CD4-positive, alpha-beta memory T cell (primary cell): ENCODE data around the gene SUN2. TPM values are rescaled to one million over a fixed set of nuclear protein-coding genes. Genes with fewer than 3 reads are reported as not detected.

Experiments
- CTCF ChIA-PET: fragments of 350-600 bp; sonication (Branson Sonifier 250); formaldehyde crosslinking; loops from one replicate; lab custom pipeline; 2021; ENCODE audit warnings: inconsistent platforms; ENCODE audit not compliant: partially characterized antibody; lab: Charles Lee
- POLR2A ChIA-PET: fragments of 350-600 bp; sonication (Branson Sonifier 250); formaldehyde crosslinking; loops from one replicate; lab custom pipeline; 2021; ENCODE audit not compliant: partially characterized antibody; lab: Charles Lee
- DNase-seq, 5 donors: peaks; one replicate each; pipeline versions ENCODE4 v3.0.0 to v3.0.0-alpha.2; 2020 to 2022; ENCODE audit warnings: mixed read lengths in 1 of 5
- H3K27ac ChIP-seq: one replicate; pipeline ENCODE4 v1.7.0; 2013; ENCODE audit warnings: low read depth, low read length
- H3K27me3 ChIP-seq: 2 replicates; pipeline ENCODE4 v1.7.0; 2013; ENCODE audit warnings: mild to moderate bottlenecking, low read length, moderate library complexity; ENCODE audit not compliant: insufficient read depth
- H3K36me3 ChIP-seq: 2 replicates; pipeline ENCODE4 v1.7.0; 2013; ENCODE audit warnings: mild to moderate bottlenecking, low read length, moderate library complexity; ENCODE audit not compliant: insufficient read depth
- H3K4me1 ChIP-seq: 2 replicates; pipeline ENCODE4 v1.7.0; 2013; ENCODE audit warnings: mild to moderate bottlenecking, low read length, moderate library complexity; ENCODE audit not compliant: insufficient read depth
- H3K4me3 ChIP-seq, 2 donors: one replicate each; pipeline ENCODE4 v1.7.0; 2013; ENCODE audit warnings: low read length in 2 of 2, mild to moderate bottlenecking in 1 of 2
- H3K9me3 ChIP-seq, 2 donors: one replicate each; pipeline ENCODE4 v1.7.0; 2013; ENCODE audit warnings: low read length in 2 of 2, control low read depth in 1 of 2; ENCODE audit not compliant: control insufficient read depth in 1 of 2
- H3K27ac Mint-ChIP-seq, 7 donors: one replicate each; pipeline ENCODE4 v1.8.0; 2020 to 2021; ENCODE audit warnings: mixed read lengths in 7 of 7, mild to moderate bottlenecking in 6 of 7, inconsistent platforms in 3 of 7, moderate library complexity in 3 of 7
- H3K27me3 Mint-ChIP-seq, 2 donors: one replicate each; pipeline ENCODE4 v1.8.0; 2020 to 2021; ENCODE audit warnings: mixed read lengths in 2 of 2
- H3K36me3 Mint-ChIP-seq, 2 donors: one replicate each; pipeline ENCODE4 v1.8.0; 2020 to 2021; ENCODE audit warnings: mixed read lengths in 2 of 2, inconsistent platforms in 1 of 2, mild to moderate bottlenecking in 1 of 2
- H3K4me1 Mint-ChIP-seq, 4 donors: one replicate each; pipeline ENCODE4 v1.8.0; 2020 to 2021; ENCODE audit warnings: mixed read lengths in 4 of 4, mild to moderate bottlenecking in 1 of 4
- H3K4me3 Mint-ChIP-seq, 8 donors: one replicate each; pipeline ENCODE4 v1.8.0; 2020 to 2021; ENCODE audit warnings: mixed read lengths in 8 of 8, mild to moderate bottlenecking in 7 of 8, moderate library complexity in 6 of 8, inconsistent platforms in 3 of 8
- H3K9me3 Mint-ChIP-seq, 8 donors: one replicate each; pipeline ENCODE4 v1.8.0; 2020 to 2021; ENCODE audit warnings: mixed read lengths in 8 of 8, mild to moderate bottlenecking in 5 of 8, inconsistent platforms in 3 of 8, moderate library complexity in 1 of 8
- intact Hi-C: fragments of 100-400 bp; cut with micrococcal nuclease; formaldehyde crosslinking; loops from one replicate; pipeline ENCODE4 v1.15.1; 2023
- polyA plus RNA-seq, 2 donors: library from polyadenylated mRNA; unstranded; fragments of 300-500 nt; fragmentation: Illumina TruSeq; gene quantifications; one replicate each; pipeline ENCODE4 v1.2.3, GENCODE V29; 2021
- total RNA-seq, 2 experiments: library from RNA; stranded (reverse); gene quantifications; one replicate each; pipeline ENCODE4 v1.2.3, GENCODE V29; 2021

Gene SUN2
- total and polyA plus RNA-seq, 4 experiments from 2014 or later, result 323 to 1,004 (median 815) TPM

- peak overlapping the region; percentile 48 for H3K27ac ChIP-seq
- CTCF ChIA-PET, result interaction anchor here (0.6 to 4.9 kb wide), 9 partner anchors 9 to 111 kb away, joined by 3 to 56 read pairs (median 5); partner anchors contain the start of gene TOMM22
These were observed 3.2 kb upstream of the SUN2 start for GRCh38 chr22:38759005-38759404.

DNA sequence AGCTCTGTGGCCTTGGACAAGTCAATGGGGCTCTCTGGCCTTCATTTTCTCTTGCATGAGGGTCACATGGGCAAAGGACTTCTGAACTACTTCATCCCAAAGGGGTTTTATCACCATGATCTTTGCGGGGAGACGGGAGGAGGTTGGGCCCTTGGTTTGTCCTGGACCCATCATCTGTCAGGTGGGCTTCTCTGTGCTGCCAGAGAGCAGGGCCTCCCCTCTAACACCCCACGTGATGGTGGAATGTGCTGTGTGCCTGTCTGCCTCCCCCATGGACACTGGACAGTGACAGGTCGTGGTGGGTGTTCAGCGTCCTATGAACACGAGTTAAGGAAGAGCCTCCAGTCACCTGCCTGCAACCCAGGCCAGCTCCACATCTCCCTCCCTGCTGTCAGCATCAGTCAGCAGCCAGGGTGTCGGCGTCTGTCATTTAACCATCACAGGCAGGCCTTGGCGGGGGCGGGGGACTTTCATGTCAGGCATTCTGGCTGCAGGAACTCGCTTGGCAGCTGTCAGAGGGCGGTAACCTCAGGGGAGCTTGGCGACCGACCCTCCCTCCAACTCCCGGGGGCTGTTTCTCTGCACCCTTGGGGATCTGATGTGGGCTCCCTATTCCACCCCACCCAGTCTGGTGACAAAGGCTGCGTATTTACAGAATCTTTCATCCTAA lies 2.6 kb upstream of the SUN2 start:
- no peaks in the 10 kb centered on the region for H3K9me3 ChIP-seq
- peaks cover 2% of the 10 kb centered on the region for H3K36me3 ChIP-seq
- Mint-ChIP-seq H3K4me3 (peak overlapping the region; percentile 5 to 96 (median 88)), H3K9me3 (peaks cover 0 to 2% (median 0%) of the 10 kb centered on the region in 8 donors), H3K4me1 (peaks cover 21 to 64% (median 33%) of the 10 kb centered on the region in 4 donors), H3K36me3 (peaks cover 16 to 24% of the 10 kb centered on the region in 2 donors), H3K27ac (peak overlapping the region; percentile 90 to 99 (median 95)), H3K27me3 (no peaks in the 10 kb centered on the region)
- CTCF ChIA-PET, result interaction anchor here (0.6 to 4.9 kb wide), 9 partner anchors 10 to 111 kb away, joined by 3 to 56 read pairs (median 5); partner anchors contain the start of gene TOMM22
- peaks cover 40% of the 10 kb centered on the region for H3K4me1 ChIP-seq
- peak overlapping the region; percentile 48 for H3K27ac ChIP-seq
- no peaks in the 10 kb centered on the region for H3K27me3 ChIP-seq
- intact Hi-C loops, result loop anchor here (5.0 kb wide), 2 partner anchors 36 to 84 kb away; partner anchors contain the start of gene NPTXR
- peak; percentile 65 to 87 (median 69) for DNase-seq
- no peak overlapping the region for H3K4me3 ChIP-seq
- POLR2A ChIA-PET, result interaction anchor here (0.6 to 42.6 kb wide), 9 partner anchors 8 to 188 kb away, joined by 3 to 1746 read pairs (median 5); partner anchors contain the start of genes DMC1, GTPBP1 and TOMM22

More at GRCh38 chr22:38759005-38759404, 3.2 kb upstream of the SUN2 start:
- Mint-ChIP-seq H3K9me3 (peaks cover 0 to 2% (median 0%) of the 10 kb centered on the region in 8 donors), H3K4me3 (peak overlapping the region in 7 of 8 donors; percentile 10 to 96 (median 91)), H3K27ac (peak overlapping the region; percentile 90 to 99 (median 95)), H3K4me1 (peaks cover 21 to 58% (median 29%) of the 10 kb centered on the region in 4 donors), H3K36me3 (peaks cover 10 to 18% of the 10 kb centered on the region in 2 donors), H3K27me3 (no peaks in the 10 kb centered on the region)
- DNase-seq, result peak in 1 of 5 donors; percentile 33
- no peak overlapping the region for H3K4me3 ChIP-seq
- H3K27me3 ChIP-seq, result no peaks in the 10 kb centered on the region
- peaks cover 34% of the 10 kb centered on the region for H3K4me1 ChIP-seq
- H3K36me3 ChIP-seq, result no peaks in the 10 kb centered on the region
- intact Hi-C loops, result loop anchor here (5.0 kb wide), 2 partner anchors 37 to 83 kb away; partner anchors contain the start of gene NPTXR
- POLR2A ChIA-PET, result interaction anchor here (0.9 to 42.6 kb wide), 6 partner anchors 8 to 110 kb away, joined by 3 to 1746 read pairs (median 22); partner anchors contain the start of genes GTPBP1 and TOMM22
- H3K9me3 ChIP-seq, result no peaks in the 10 kb centered on the region

DNA sequence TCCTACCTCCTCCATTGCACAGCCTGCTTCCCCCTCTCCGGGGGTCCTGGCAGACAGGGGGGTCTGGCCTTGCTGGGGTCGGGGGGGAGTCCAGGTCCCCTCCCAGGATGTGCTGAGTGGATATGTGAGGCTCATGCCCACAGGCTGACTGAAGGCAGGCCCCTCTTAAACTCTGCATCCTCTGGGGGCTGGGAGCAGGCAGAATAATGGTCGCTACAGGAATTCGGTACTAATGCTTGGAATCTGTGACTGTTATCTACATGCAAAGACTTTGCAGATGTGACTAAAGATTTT lies 1.6 kb upstream of the SUN2 start:
- H3K4me3 ChIP-seq, result peak overlapping the region; percentile 50 to 72
- peak overlapping the region; percentile 74 for H3K27ac ChIP-seq
- ChIA-PET CTCF (interaction anchor here (1.6 to 4.9 kb wide), 3 partner anchors 11 to 24 kb away, joined by 12 to 56 read pairs (median 28); no protein-coding TSS in a partner anchor), POLR2A (interaction anchor here (1.4 to 42.6 kb wide), 6 partner anchors 9 to 87 kb away, joined by 5 to 1746 read pairs (median 40); partner anchors contain the start of genes GTPBP1, NPTXR and TOMM22)
- H3K9me3 ChIP-seq, result no peaks in the 10 kb centered on the region
- Mint-ChIP-seq H3K4me3 (peak overlapping the region; percentile 89 to 97 (median 94)), H3K27ac (peak overlapping the region; percentile 53 to 99 (median 94)), H3K36me3 (peaks cover 23 to 30% of the 10 kb centered on the region in 2 donors), H3K4me1 (peaks cover 23 to 68% (median 39%) of the 10 kb centered on the region in 4 donors), H3K27me3 (no peaks in the 10 kb centered on the region), H3K9me3 (peaks cover 0 to 2% (median 0%) of the 10 kb centered on the region in 8 donors)
- peak in 1 of 5 donors; percentile 27 for DNase-seq
- intact Hi-C loops, result loop anchor here (2.0 to 5.0 kb wide), 3 partner anchors 35 to 85 kb away; partner anchors contain the start of genes DNAL4 and NPTXR
- H3K4me1 ChIP-seq, result peaks cover 50% of the 10 kb centered on the region
- no peaks in the 10 kb centered on the region for H3K27me3 ChIP-seq
- peaks cover 9% of the 10 kb centered on the region for H3K36me3 ChIP-seq

- Mint-ChIP-seq H3K36me3 (peaks cover 29 to 34% of the 10 kb centered on the region in 2 donors), H3K27ac (peak overlapping the region; percentile 90 to 99 (median 95)), H3K27me3 (no peaks in the 10 kb centered on the region), H3K9me3 (peaks cover 0 to 2% (median 0%) of the 10 kb centered on the region in 8 donors), H3K4me1 (peaks cover 26 to 73% (median 44%) of the 10 kb centered on the region in 4 donors), H3K4me3 (peak overlapping the region; percentile 89 to 97 (median 94))
- Histone ChIP-seq H3K27ac (peak overlapping the region; percentile 74), H3K36me3 (peaks cover 15% of the 10 kb centered on the region), H3K4me3 (peak overlapping the region; percentile 50 to 72), H3K27me3 (no peaks in the 10 kb centered on the region), H3K9me3 (no peaks in the 10 kb centered on the region), H3K4me1 (peaks cover 55% of the 10 kb centered on the region)
- ChIA-PET POLR2A (interaction anchor here (0.9 to 42.6 kb wide), 6 partner anchors 10 to 87 kb away, joined by 5 to 1746 read pairs (median 40); partner anchors contain the start of genes DNAL4, GTPBP1 and NPTXR), CTCF (interaction anchor here (1.1 to 4.9 kb wide), 3 partner anchors 11 to 23 kb away, joined by 3 to 56 read pairs (median 12); no protein-coding TSS in a partner anchor)
- peak in 2 of 5 donors; percentile 22 to 35 for DNase-seq
- intact Hi-C loops, result loop anchor here (1.0 to 5.0 kb wide), 6 partner anchors 9 to 85 kb away; partner anchors contain the start of genes DNAL4, GTPBP1 and NPTXR
These were observed 1.1 kb upstream of the SUN2 start for GRCh38 chr22:38756711-38757463.

- Mint-ChIP-seq H3K27me3 (no peaks in the 10 kb centered on the region), H3K36me3 (peaks cover 38 to 46% of the 10 kb centered on the region in 2 donors), H3K27ac (peak overlapping the region; percentile 80 to 99 (median 98)), H3K4me3 (peak overlapping the region; percentile 97 to 99 (median 99)), H3K4me1 (peaks cover 37 to 85% (median 56%) of the 10 kb centered on the region in 4 donors), H3K9me3 (peaks cover 0 to 2% (median 0%) of the 10 kb centered on the region in 8 donors)
- intact Hi-C loops, result loop anchor here (5.0 kb wide), 2 partner anchors 33 to 87 kb away; partner anchors contain the start of gene NPTXR
- no peaks in the 10 kb centered on the region for H3K27me3 ChIP-seq
- ChIA-PET CTCF (interaction anchor here (0.8 to 1.9 kb wide), 2 partner anchors 22 to 115 kb away, joined by 3 to 9 read pairs; no protein-coding TSS in a partner anchor), POLR2A (interaction anchor here (0.5 to 42.6 kb wide), 12 partner anchors 6 to 117 kb away, joined by 3 to 1746 read pairs (median 7); partner anchors contain the start of genes CBX6, GTPBP1, NPTXR and SUN2)
- H3K27ac ChIP-seq, result peak overlapping the region; percentile 74
- no peaks in the 10 kb centered on the region for H3K9me3 ChIP-seq
- DNase-seq, result peak in 4 of 5 donors; percentile 38 to 67 (median 54)
- H3K4me3 ChIP-seq, result peak overlapping the region; percentile 68 to 98
- H3K36me3 ChIP-seq, result peaks cover 28% of the 10 kb centered on the region
- peaks cover 71% of the 10 kb centered on the region for H3K4me1 ChIP-seq
These were observed 465 bp downstream of the SUN2 start for GRCh38 chr22:38755155-38755910.
